Inflammatory macrophage treated with lipopolysaccharide for 1 hour (primary cell): ENCODE measurements around the gene PGM5.
A peak's percentile ranks its signal among the peaks of the same experiment; 100 is the strongest.
"Not testable (repeated sequence)": the region's sequence is repeated elsewhere in the genome, so short reads cannot be mapped to it uniquely, and the experiment has no call there.

Source experiments
- DNase-seq, 2 donors: peaks; one replicate each; pipeline ENCODE4 v3.0.0-alpha.2; 2020 to 2022

Gene PGM5

DNA sequence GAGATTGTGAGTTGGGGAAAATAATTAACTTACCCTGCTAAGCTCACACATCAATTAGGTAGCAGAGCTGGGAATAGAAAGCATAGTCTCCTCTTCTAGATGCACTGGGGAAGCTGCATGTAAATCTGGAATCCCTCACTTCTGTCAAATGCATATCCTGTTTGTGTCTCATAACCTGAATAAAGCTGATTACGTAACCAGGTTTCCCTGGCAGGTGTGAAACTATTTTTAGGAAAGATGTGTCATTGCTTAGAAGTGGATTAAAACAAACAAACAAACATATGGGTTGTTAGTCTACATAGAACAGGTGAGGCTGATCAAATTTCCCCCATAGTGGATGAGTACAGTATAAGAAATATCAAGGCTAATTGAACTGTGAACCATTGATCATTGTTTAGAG, 27.5 kb downstream of the PGM5 start:
- not testable (repeated sequence) for DNase-seq

DNA sequence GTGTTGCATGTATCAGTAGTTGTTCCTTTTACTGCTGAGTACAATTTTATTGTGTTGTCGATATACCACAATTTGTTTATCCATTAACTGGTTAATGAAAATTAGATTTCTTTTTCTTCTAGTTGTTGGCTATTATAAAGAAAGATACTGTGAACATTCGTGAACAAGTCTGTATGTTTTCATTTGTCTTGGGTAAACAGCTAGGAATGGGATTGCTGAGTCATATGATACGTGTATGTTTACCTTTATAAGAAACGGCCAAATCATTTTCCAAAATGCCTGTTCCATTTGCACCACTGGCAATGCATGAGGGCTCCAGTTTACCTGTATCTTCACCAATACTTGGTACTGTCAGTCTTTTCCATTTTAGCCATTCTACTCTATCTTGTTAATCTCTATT, 33.1 kb downstream of the PGM5 start:
- DNase-seq = not testable (repeated sequence)

- DNase-seq = not testable (repeated sequence)
Observed at GRCh38 chr9:68390737-68391136, 34.3 kb downstream of the PGM5 start.

DNA sequence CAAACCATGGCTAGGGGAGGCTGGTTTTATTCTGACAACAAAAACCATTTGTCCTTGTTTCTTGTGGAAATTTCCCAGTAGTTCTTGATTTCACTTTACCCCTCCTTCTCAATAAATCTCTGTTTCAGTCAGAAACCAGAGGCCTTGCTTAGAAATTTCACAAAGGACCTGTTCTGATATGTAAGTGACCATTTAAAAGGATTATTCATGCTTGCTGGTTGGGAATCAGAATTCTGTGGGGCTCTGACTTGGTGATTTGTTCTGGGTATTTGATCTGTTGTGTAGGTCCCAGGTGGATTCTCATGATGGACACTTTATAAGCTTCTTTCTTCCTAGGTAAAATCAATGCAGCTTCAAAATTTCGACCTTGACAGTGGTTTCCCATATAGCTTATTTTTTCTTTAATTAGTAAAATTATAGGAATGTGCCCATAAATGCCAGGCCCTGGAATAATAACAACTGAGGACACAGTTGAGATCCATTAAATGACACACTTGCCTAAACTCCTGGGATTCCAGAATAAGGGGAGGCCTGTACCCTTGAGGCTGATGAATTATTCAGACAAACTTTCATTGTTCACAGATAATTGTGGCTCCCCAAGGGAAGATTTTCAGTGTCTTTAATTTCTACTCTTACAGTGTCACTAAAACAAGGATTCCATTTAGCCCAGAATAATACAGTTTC, 40.1 kb downstream of the PGM5 start:
- not testable (repeated sequence) for DNase-seq

DNA sequence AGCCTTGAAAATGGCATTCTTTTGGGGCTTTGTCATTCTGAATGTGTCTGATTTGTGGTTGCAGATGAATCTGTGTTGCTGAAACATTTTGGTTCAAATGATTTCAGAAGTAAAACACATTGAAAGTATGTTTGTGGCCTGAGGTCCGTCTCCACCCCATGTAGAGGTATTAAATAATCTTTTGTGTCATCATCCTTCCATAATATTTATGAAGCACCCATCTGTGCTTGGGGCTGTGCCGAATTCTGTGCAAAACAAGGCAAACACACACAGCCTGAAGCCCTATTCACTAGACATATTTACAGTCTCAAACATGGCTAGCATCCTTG, 40.6 kb downstream of the PGM5 start:
- DNase-seq = not testable (repeated sequence)

- DNase-seq = not testable (repeated sequence)
Observed at GRCh38 chr9:68397796-68398195, 41.4 kb downstream of the PGM5 start.

DNA sequence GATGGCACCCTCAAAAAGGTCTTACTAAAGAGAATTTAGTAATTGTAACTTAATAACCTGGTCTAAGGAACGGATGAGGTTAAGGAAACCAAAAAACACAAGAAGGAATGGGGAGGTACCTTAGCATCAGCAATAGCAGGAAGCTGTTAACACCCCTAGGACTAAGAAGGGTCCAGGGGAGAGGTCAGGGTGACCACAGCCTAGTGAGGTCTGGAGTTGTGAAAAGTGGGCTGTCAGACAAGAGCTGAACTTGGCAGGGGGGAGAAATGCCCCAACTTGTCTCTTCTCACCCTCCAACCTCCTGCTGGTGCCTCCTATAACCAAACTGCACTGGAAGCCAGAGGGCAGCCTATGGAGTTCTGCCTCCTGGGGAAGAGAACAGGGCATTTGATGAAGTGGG, 41.9 kb downstream of the PGM5 start:
- not testable (repeated sequence) for DNase-seq

GRCh38 chr9:68404421-68405185, 48.2 kb downstream of the PGM5 start:
- DNase-seq = not testable (repeated sequence)

DNA sequence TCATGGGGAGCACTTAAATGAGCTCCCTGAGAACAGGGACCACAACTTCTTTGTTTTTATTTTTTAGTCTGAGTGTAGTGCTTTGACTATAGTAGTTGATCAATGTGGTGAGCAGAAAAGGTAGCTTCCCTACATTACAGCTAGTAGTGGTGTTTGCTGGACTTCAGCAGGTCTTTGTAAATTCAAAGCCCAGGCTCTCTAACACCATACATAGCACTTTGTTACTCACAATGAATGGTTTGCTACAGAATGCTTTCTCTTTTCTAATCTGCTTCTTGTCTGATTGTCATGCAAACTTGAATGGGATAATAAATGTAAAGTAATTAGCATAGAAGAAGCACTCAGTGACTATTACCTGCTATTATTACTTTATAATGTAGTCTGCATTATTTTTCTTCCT, 55.5 kb downstream of the PGM5 start:
- not testable (repeated sequence) for DNase-seq

- DNase-seq = not testable (repeated sequence)
Observed at GRCh38 chr9:68412754-68413153, 56.3 kb downstream of the PGM5 start.

DNA sequence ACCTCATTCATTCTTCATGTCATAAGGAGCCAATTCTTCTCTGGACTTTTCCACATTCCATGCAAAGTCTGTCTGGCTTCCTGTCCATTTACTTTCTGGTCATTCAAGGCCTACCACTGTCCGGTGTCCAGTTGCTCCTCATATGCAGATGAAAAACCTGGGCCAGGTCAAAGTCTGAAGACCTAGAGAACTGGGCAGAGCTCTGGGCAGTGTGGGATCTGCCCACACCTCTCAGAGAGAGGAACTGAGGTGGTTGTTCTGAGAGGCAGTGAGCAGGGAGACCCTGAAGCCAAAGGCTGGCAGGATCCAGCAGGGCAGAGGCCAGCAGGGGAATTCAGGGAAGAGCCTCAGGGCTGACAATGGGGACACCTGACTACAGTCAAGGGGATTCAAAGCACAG, 58.7 kb downstream of the PGM5 start:
- not testable (repeated sequence) for DNase-seq

- DNase-seq = peak; percentile 24 to 52
Observed at GRCh38 chr9:68416936-68417564, 60.6 kb downstream of the PGM5 start.

GRCh38 chr9:68417762-68418161, 61.4 kb downstream of the PGM5 start:
- DNase-seq = no peak

- DNase-seq = no peak
Observed at GRCh38 chr9:68418259-68418845, 61.9 kb downstream of the PGM5 start.

DNA sequence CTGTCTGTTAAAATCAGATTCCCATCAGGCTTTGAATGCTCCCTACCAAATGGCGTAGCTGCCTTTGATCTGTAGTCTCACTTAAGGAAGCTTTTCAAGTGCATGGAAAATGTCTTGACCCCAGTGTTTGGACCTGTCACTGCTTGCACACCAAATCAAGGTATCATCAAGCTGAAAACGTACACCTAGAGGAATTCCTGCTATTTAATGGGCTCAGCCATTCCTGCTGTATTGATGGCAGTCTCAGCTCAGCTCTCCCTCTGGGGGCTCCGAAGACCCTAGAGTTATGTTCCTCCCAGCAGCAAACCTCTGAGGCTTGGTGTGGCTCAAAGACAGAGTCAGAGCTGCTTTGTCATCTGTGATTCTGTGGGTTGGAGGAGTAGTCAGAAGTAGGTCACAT, 63.5 kb downstream of the PGM5 start:
- DNase-seq = no peak

DNA sequence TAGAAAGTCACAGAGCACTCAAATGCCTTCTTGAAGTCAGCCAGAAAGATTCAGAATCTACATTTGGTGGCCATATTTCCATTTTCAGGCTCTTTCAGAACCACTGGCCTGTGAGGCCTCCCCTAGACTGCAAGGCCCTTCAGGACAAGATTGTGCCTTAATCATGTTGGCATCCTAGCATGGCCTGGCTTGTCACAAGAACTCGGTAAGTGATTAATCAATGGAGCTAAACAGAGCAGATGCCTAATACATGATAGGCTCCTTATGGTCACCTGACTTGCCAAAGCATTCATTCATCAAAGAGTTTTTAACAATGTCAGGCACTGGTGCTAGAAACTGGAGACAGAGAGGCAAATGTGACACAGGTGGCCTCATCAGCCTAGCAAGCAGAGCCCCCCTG, 70.3 kb downstream of the PGM5 start:
- DNase-seq = no peak

GRCh38 chr9:68427216-68427977, 71.0 kb downstream of the PGM5 start:
- DNase-seq = no peak

DNA sequence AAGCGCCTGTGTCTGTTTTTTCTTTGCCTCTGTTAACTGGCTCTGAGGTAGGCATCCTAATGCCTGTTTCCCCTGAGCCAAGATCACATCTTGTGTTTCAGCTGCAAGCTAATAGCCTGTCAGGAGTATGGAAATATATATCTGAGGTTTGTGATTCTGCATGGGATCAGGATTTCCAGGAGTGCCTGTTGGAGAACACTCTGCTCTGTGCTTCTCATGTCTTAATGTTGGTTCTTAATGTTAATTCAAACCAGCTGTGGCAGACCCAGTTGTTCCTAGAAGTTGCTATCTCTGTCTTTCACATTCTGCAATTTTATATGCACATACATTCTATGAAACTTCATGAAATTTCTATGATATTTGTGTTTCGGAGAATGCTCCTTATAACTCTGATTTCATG, 72.1 kb downstream of the PGM5 start:
- DNase-seq = no peak

- DNase-seq = no peak
Observed at GRCh38 chr9:68429631-68430030, 73.2 kb downstream of the PGM5 start.

DNA sequence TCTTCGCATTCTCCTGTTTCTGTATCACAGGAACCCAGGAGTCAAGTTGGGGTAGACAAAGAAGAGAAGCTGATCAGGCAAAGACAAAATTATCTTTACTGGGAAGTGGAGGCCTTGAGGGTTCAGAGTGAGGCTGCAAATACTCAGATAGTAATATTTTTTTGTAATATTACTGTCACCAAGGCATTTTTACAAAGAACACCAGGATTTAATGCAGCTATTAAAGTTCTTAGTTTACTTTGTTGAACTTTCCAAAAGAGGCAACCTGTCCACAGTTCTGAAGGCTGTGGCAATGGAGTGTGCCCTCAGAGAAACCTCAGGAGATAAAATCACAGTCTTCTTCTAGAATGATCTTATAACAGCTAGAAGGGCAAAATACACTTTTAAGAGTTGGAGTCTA, 74.9 kb downstream of the PGM5 start:
- no peak for DNase-seq

DNA sequence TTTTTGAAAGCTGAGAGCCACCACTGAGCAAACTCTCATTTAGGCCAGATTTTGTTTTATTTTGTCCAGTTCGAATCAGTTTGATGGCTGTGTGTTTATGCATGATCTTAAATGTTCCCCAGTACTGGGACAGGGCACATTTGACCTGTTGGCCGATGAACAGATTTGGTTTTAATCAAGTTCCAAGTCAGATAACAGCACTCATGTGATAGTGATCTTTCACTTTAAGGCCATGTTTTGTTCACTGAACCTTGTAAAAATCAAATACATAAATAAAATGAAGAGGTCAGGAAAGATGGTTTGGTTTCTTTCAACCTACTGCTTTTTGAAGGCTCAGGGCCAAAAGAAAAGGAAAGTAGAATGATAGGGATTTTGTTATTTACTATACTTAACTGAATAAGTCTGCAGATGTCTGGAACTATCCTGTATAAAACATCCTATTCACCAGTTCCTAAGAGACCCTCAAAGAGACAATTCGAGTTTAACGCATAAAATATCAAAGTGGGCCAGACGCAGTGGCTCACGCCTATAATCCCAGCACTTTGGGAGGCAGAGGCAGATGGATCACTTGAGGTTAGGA, 77.2 kb downstream of the PGM5 start:
- no peak for DNase-seq

- no peak for DNase-seq
Observed at GRCh38 chr9:68437785-68438184, 81.4 kb downstream of the PGM5 start.

- DNase-seq = no peak
Observed at GRCh38 chr9:68443624-68444023, 87.2 kb downstream of the PGM5 start.
